ENCODE measurements around the gene VEGFA.

VEGFA gene

GRCh38 chr6:43738877-43739641 is 31.0 kb upstream of the VEGFA start:
- DNase-seq (ENCODE audit: low spot score) = no peak

GRCh38 chr6:43739642-43740091 is 30.3 kb upstream of the VEGFA start:
- no peak for DNase-seq (ENCODE audit: low spot score)

GRCh38 chr6:43740321-43740960 is 29.6 kb upstream of the VEGFA start:
- DNase-seq (ENCODE audit: low spot score) = no peak

- no peak for DNase-seq (ENCODE audit: low spot score)
Observed at GRCh38 chr6:43740961-43741764, 28.8 kb upstream of the VEGFA start.

- no peak for DNase-seq (ENCODE audit: low spot score)
Observed at GRCh38 chr6:43741829-43742228, 28.2 kb upstream of the VEGFA start.

- DNase-seq (ENCODE audit: low spot score) = no peak
Observed at GRCh38 chr6:43742285-43742684, 27.7 kb upstream of the VEGFA start.

GRCh38 chr6:43742931-43743632 is 26.9 kb upstream of the VEGFA start:
- DNase-seq (ENCODE audit: low spot score) = no peak

- DNase-seq (ENCODE audit: low spot score) = no peak
Observed at GRCh38 chr6:43743682-43744381, 26.2 kb upstream of the VEGFA start.

GRCh38 chr6:43744491-43744890 is 25.5 kb upstream of the VEGFA start:
- DNase-seq (ENCODE audit: low spot score) = no peak

- no peak for DNase-seq (ENCODE audit: low spot score)
Observed at GRCh38 chr6:43744931-43745727, 24.9 kb upstream of the VEGFA start.

GRCh38 chr6:43746071-43746470 is 23.9 kb upstream of the VEGFA start:
- DNase-seq (ENCODE audit: low spot score) = no peak

GRCh38 chr6:43746613-43747102 is 23.4 kb upstream of the VEGFA start:
- no peak for DNase-seq (ENCODE audit: low spot score)

- DNase-seq (ENCODE audit: low spot score) = no peak
Observed at GRCh38 chr6:43747784-43748183, 22.2 kb upstream of the VEGFA start.

- no peak for DNase-seq (ENCODE audit: low spot score)
Observed at GRCh38 chr6:43748765-43749164, 21.2 kb upstream of the VEGFA start.

- DNase-seq (ENCODE audit: low spot score) = no peak
Observed at GRCh38 chr6:43749461-43749860, 20.6 kb upstream of the VEGFA start.

GRCh38 chr6:43750622-43751021 is 19.4 kb upstream of the VEGFA start:
- DNase-seq (ENCODE audit: low spot score) = no peak

- no peak for DNase-seq (ENCODE audit: low spot score)
Observed at GRCh38 chr6:43753570-43754183, 16.3 kb upstream of the VEGFA start.

- DNase-seq (ENCODE audit: low spot score) = no peak
Observed at GRCh38 chr6:43757966-43758616, 11.9 kb upstream of the VEGFA start.

- no peak for DNase-seq (ENCODE audit: low spot score)
Observed at GRCh38 chr6:43758617-43759050, 11.4 kb upstream of the VEGFA start.
